Cardiac fibroblast (primary cell): ENCODE results near the gene OXCT1.

Source experiments
- DNase-seq, 2 donors: peaks; one replicate each; pipeline versions ENCODE4 v3.0.0 to v3.0.0-alpha.2; 2010; ENCODE audit warnings: low read depth in 2 of 2
- H3K4me3 ChIP-seq, 2 donors: replicated peaks in 1 of 2; 1 replicate in 1 of 2; 2 replicates in 1 of 2; pipeline ENCODE4 v1.5.1; 2011; ENCODE audit warnings: low read depth in 2 of 2, low read length in 2 of 2, mild to moderate bottlenecking in 2 of 2, moderate library complexity in 1 of 2
- TF ChIP-seq, protein P1 (sequence below): IDR thresholded peaks from one replicate; pipeline ENCODE4 v1.5.1; 2011; ENCODE audit warnings: low read depth, mild to moderate bottlenecking, low read length, inconsistent platforms

OXCT1 gene

DNA sequence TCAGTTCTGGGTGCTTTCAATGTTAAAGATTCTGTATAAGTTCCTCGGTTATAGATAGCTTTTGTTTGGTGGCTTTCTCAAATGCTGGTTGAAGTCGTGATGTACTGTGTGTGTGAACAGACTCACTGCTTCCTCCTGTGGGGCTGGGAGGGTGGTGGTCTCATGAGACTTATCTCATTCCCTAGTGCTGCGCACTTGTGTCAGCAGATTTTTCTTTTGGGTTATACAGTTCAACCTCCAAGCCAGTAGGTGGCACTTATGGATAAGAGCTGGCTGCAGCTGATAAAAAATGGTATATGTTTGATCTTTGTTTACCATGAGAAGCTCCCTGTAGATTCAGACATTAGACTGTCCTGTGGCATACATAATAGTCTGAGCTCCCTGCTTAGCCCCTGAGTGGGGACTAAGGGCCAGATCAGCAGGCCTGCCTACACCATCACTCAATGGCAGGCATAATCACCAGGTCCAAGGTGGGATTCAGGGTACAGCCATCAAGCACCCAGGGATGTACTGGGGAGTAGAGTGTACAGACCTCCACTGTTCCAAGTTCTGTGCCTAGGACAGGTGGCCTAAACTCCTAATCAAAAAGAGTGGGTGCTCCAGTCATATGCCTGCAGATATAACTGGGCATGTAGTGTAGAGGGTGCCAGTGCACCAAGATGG lies 174.2 kb downstream of the OXCT1 start:
- no peak overlapping the region for H3K4me3 ChIP-seq
- TF ChIP-seq, protein P1, sequence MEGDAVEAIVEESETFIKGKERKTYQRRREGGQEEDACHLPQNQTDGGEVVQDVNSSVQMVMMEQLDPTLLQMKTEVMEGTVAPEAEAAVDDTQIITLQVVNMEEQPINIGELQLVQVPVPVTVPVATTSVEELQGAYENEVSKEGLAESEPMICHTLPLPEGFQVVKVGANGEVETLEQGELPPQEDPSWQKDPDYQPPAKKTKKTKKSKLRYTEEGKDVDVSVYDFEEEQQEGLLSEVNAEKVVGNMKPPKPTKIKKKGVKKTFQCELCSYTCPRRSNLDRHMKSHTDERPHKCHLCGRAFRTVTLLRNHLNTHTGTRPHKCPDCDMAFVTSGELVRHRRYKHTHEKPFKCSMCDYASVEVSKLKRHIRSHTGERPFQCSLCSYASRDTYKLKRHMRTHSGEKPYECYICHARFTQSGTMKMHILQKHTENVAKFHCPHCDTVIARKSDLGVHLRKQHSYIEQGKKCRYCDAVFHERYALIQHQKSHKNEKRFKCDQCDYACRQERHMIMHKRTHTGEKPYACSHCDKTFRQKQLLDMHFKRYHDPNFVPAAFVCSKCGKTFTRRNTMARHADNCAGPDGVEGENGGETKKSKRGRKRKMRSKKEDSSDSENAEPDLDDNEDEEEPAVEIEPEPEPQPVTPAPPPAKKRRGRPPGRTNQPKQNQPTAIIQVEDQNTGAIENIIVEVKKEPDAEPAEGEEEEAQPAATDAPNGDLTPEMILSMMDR = peak; percentile 27
- DNase-seq = peak in 1 of 2 donors; percentile 8

DNA sequence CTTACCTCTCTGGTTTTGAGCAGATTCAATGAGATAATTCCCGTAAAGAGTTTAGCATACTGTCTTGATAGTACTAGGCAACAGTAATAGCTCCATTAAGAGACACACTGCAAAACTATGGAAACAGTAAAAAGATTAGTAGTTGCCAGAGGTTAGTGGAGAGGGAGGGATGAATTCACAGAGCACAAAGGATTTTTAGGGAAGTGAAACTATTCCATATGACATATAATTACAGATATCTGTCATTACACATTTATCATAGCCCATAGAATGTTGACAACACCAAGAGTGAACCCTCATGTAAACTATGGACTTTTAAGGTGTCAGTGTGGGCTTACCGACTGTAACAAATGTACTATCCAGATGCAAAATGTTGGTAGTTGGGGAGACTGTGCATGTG lies 183.5 kb downstream of the OXCT1 start:
- H3K4me3 ChIP-seq = no peak overlapping the region
- DNase-seq = no peak
- TF ChIP-seq, protein P1 = no peak

DNA sequence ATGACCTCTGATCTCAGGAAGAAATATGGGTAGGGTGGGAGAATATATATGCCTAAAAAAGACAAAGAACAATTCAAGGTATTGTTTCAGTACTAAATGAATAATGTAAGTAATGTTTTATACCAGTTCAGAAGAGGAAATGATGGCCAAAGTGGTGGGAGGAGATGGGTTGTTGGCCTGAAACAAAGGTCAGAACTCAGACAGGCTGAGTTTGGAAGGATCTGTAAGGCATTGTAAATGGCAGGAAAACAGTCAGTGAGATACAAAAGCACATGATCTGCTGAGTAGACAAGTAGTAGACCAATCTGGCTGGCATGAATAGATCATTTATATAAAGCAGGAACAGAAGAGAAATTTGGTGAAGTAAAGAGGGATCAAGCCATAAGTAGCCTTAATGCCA lies 184.0 kb downstream of the OXCT1 start:
- DNase-seq = no peak
- TF ChIP-seq, protein P1 = no peak
- no peak overlapping the region for H3K4me3 ChIP-seq

DNA sequence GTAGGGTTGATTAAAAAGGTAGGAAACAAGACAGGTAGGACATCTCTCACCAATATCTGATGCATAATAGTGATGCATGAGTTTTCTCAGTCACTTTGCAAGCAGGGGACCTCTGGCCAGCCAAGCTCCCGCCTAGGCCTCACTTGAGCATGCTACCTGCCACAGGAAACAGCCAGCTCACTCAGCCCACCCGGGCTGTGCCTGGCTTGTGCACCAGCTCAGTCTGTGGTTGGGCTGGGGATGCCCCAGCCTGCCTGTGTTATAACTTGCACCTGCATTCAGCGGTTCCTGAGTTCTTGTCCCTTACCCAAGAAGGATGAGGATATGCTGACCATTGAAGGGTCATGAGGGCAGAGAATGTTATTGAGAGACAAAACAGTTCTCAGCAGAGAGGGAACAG lies 187.0 kb downstream of the OXCT1 start:
- no peak overlapping the region for H3K4me3 ChIP-seq
- TF ChIP-seq, protein P1 = no peak
- no peak for DNase-seq

DNA sequence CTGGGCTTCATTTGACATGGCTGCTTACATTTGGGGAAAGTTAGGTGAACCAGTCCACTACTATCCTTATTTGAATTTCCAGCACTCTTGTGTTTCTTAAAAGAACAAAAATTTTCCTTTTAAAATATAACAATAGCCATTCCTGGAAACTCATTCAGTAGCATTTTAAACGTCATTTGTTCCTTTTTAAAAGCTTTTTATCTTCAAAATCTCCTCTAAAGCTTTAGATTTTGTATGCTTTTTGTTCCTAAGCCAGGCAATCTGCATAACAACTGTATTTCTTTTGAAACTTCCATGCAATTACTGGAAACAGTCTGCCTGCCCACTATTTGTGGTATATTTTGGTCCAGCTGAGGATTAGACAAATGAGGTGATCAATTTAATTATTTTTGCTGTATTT lies 187.6 kb downstream of the OXCT1 start:
- TF ChIP-seq, protein P1 = no peak
- no peak for DNase-seq
- no peak overlapping the region for H3K4me3 ChIP-seq

DNA sequence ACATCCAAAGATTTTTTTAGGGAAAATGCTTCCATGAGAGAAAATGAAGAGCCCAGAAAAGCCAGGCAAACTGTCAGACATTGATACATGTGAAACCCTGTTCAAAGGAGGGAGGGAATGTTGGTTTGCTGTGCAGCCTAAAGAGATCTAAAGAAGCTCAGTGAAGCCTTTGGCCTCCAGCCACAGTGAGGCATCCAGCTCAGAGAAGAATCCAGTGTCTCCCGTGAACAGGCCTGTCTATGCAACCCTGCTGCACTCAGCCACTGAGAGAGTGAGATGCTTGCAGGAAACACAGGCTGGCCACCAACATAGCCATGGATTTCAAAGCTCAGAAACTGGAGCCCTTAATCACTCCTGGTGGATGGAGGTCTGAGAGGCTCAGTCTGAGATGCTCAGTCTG lies 188.4 kb downstream of the OXCT1 start:
- no peak for DNase-seq
- H3K4me3 ChIP-seq = no peak overlapping the region
- TF ChIP-seq, protein P1 = no peak
